Anterior cingulate cortex (tissue), 58 donors: ENCODE measurements around the gene TAF5.
"Not testable (repeated sequence)": the region's sequence is repeated elsewhere in the genome, so short reads cannot be mapped to it uniquely, and the experiment has no call there.

Source experiments
- DNase-seq, 58 donors: peaks; one replicate each; lab custom pipeline; 2025; lab: John Stamatoyannopoulos, UW

The TAF5 gene

GRCh38 chr10:103397191-103397825 lies 29.5 kb downstream of the TAF5 start:
- DNase-seq: no peak

GRCh38 chr10:103413564-103413963 lies 45.8 kb downstream of the TAF5 start:
- DNase-seq: no peak

- no peak for DNase-seq
Measured at GRCh38 chr10:103415581-103415980, 47.8 kb downstream of the TAF5 start.

GRCh38 chr10:103416436-103417147 lies 48.8 kb downstream of the TAF5 start:
- peak in 35 of 58 donors; percentile 1 to 70 (median 9) for DNase-seq

GRCh38 chr10:103417148-103417469 lies 49.3 kb downstream of the TAF5 start:
- DNase-seq: not testable (repeated sequence)

GRCh38 chr10:103417601-103418000 lies 49.8 kb downstream of the TAF5 start:
- DNase-seq: no peak

GRCh38 chr10:103419101-103419500 lies 51.3 kb downstream of the TAF5 start:
- no peak for DNase-seq

- no peak for DNase-seq
Measured at GRCh38 chr10:103423748-103424147, 56.0 kb downstream of the TAF5 start.

- no peak for DNase-seq
Measured at GRCh38 chr10:103427866-103428265, 60.1 kb downstream of the TAF5 start.

- DNase-seq: no peak
Measured at GRCh38 chr10:103428989-103429643, 61.3 kb downstream of the TAF5 start.

- no peak for DNase-seq
Measured at GRCh38 chr10:103429647-103430046, 61.9 kb downstream of the TAF5 start.

GRCh38 chr10:103431902-103432301 lies 64.1 kb downstream of the TAF5 start:
- DNase-seq: no peak

- DNase-seq: no peak
Measured at GRCh38 chr10:103433858-103434257, 66.1 kb downstream of the TAF5 start.
